Esophagus muscularis mucosa (tissue), 4 donors: ENCODE results near the gene ZSCAN25.

Experiments
- CTCF ChIP-seq, 3 experiments: fragments of 200-600 bp in 2 of 3; fragments of 450-650 bp in 1 of 3; sonication (generic) in 2 of 3; IDR thresholded peaks; one replicate each; pipeline ENCODE4 v1.5.1; 2017 to 2019; ENCODE audit warnings: antibody characterized with exemption in 3 of 3, mild to moderate bottlenecking in 2 of 3, moderate library complexity in 1 of 3
- EP300 ChIP-seq: sonication (generic); formaldehyde crosslinking; IDR thresholded peaks from one replicate; pipeline ENCODE4 v1.6.1; 2017; ENCODE audit warnings: antibody characterized with exemption
- POLR2AphosphoS5 ChIP-seq, 2 donors: sonication (generic); formaldehyde crosslinking; IDR thresholded peaks; one replicate each; pipeline ENCODE4 v1.6.1; 2017; ENCODE audit warnings: antibody characterized with exemption in 2 of 2

- TF ChIP-seq POLR2AphosphoS5 (IDR thresholded peaks at IDR 0.05) (no peak), CTCF (IDR thresholded peaks at IDR 0.05) (no peak), EP300 (no peak)
These were observed 45.0 kb upstream of the ZSCAN25 start for GRCh38 chr7:99571768-99572167.
